Measurements from ENCODE around the gene EXOC4. TPM values are rescaled to one million over a fixed set of nuclear protein-coding genes. Genes with fewer than 3 reads are reported as not detected.

Gene EXOC4
- total RNA-seq, 1 donor from 2014 or later, result 84.0 TPM

DNA sequence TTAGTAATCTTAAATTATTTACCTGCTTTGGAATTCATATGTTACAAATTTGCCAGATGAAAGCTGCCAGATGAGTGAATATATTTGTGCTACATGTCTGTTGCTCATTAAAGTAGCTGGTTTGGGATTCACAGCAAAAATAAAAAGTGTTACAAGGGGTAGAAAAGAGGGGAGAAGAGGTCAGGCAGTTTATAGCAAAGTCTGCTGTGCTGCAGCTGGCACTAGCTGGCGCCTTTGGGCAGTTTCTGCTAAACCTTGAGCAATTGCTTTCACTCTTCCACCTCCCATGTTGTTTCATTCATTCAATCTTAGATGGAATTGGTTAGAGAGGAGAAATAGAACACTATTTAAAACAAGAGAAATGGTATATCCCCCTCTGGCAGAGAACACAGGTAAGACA lies 470.2 kb downstream of the EXOC4 start:
- FAIRE-seq (no peak), DNase-seq (ENCODE audit: low read depth) (no peak)
- no peak overlapping the region for H3K4me3 ChIP-seq (ENCODE audit: low read depth, low read length)
- no peaks in the 10 kb centered on the region for H3K36me3 ChIP-seq (ENCODE audit: control insufficient read depth, insufficient read depth, low read length)
- no peak for TF ChIP-seq CTCF (IDR thresholded peaks at IDR 0.05; ENCODE audit: insufficient read depth, low read length, severe bottlenecking)
- no peaks in the 10 kb centered on the region for H3K27me3 ChIP-seq (ENCODE audit: control insufficient read depth, insufficient read depth, low read length)

DNA sequence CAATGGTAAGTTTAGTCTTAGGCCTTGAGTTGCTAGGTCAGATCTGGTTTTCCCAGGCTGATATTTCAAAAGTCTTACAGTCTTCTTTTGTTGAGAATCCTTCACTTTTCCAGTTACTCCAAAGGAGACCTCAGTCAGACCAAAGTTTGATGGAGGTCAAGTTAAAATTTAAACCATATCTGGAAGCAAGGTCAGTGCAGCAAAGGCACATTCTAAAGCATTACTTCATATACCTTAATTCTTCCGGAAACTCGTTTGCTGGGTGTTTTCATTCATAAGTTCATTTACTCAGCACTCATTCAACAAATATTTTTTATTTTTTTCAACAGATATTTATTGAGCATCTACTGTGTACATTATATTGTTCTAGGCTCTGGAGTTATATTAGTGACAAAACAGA lies 471.3 kb downstream of the EXOC4 start:
- FAIRE-seq (no peak), DNase-seq (ENCODE audit: low read depth) (no peak)
- Histone ChIP-seq H3K36me3 (ENCODE audit: control insufficient read depth, insufficient read depth, low read length) (no peaks in the 10 kb centered on the region), H3K27me3 (ENCODE audit: control insufficient read depth, insufficient read depth, low read length) (no peaks in the 10 kb centered on the region), H3K4me3 (ENCODE audit: low read depth, low read length) (no peak overlapping the region)
- no peak for TF ChIP-seq CTCF (IDR thresholded peaks at IDR 0.05; ENCODE audit: insufficient read depth, low read length, severe bottlenecking)

DNA sequence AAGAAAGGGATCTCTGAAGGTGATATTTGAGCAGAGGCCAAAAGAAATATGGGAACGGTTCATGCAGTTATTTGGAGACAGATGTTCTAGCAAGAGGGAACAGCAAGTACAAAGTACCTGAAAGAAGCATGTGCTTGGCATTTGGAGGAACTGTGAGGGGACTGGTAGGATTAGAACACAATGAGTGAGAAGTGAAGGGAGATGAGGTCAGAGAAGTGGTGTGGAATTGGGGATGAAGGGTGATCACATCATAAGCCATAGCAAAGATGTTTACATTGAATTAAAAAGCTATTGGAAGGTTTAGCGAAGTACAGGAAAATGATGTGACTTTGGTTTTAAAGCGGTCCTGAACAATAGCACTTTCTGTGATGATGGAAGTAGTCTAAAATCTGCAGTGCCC lies 471.8 kb downstream of the EXOC4 start:
- no peak for TF ChIP-seq CTCF (IDR thresholded peaks at IDR 0.05; ENCODE audit: insufficient read depth, low read length, severe bottlenecking)
- no peak for DNase-seq (ENCODE audit: low read depth)
- no peak for FAIRE-seq
- Histone ChIP-seq H3K27me3 (ENCODE audit: control insufficient read depth, insufficient read depth, low read length) (no peaks in the 10 kb centered on the region), H3K36me3 (ENCODE audit: control insufficient read depth, insufficient read depth, low read length) (no peaks in the 10 kb centered on the region), H3K4me3 (ENCODE audit: low read depth, low read length) (no peak overlapping the region)

DNA sequence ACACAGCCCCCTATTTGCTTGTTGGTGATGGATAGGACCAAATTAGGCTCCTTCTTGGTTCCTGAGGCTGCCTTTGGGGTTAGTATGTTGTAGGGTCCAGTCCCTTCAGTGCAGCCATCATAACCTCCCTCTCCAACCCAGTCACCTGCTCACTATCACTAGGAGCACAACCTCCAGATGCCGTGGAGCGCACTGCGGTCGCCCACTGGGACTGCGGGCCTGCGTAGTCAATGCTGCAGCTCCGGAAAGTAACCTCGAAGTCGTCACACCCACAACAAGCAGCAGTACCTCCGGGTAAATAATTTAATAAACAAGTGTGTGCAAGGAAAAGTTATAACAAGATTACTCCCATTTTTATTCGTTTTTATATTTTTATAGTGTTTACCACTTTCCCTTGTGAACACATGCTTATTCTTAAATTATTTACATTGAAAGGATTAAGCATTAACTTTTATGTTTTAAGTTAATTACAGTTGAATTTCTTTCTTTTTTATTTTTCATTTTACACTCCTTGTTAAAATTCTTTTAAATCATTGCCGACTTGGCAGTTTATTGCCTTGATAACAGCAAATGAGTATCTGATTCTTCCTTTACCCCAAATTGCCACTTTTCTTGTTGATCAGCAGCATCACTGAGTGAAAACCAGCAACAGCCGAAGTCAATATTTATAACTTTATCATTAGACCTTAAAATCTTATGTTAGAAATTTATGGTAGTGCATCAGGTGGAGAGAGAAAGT lies 474.8 kb downstream of the EXOC4 start:
- H3K4me3 ChIP-seq (ENCODE audit: low read depth, low read length), result no peak overlapping the region
- H3K27me3 ChIP-seq (ENCODE audit: control insufficient read depth, insufficient read depth, low read length), result no peaks in the 10 kb centered on the region
- DNase-seq (ENCODE audit: low read depth) (no peak), FAIRE-seq (no peak)
- no peak for TF ChIP-seq CTCF (IDR thresholded peaks at IDR 0.05; ENCODE audit: insufficient read depth, low read length, severe bottlenecking)
- no peaks in the 10 kb centered on the region for H3K36me3 ChIP-seq (ENCODE audit: control insufficient read depth, insufficient read depth, low read length)

GRCh38 chr7:133730360-133730759 lies 477.5 kb downstream of the EXOC4 start:
- no peak for TF ChIP-seq CTCF (IDR thresholded peaks at IDR 0.05; ENCODE audit: insufficient read depth, low read length, severe bottlenecking)
- no peak overlapping the region for H3K4me3 ChIP-seq (ENCODE audit: low read depth, low read length)
- FAIRE-seq (no peak), DNase-seq (ENCODE audit: low read depth) (no peak)
- H3K27me3 ChIP-seq (ENCODE audit: control insufficient read depth, insufficient read depth, low read length), result no peaks in the 10 kb centered on the region
- no peaks in the 10 kb centered on the region for H3K36me3 ChIP-seq (ENCODE audit: control insufficient read depth, insufficient read depth, low read length)

DNA sequence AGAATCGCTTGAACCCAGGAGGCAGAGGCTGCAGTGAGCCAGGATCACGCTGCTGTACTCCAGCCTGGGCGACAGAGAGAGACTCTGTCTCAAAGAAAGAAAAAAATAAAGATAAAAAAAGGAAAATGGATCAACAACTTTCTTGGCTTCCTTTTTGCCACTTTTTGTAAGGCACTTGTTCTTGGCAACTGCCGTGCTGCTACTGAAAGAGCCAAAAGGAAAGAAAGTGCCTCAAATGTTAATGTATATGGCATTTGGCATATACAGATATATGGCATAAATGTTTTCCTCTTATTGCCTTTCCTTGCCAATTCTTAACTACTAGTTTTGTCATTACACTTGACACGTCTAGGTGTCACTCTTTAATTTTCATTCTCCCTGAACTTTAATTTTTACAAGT lies 480.5 kb downstream of the EXOC4 start:
- FAIRE-seq, result no peak
- no peak for DNase-seq (ENCODE audit: low read depth)
- TF ChIP-seq CTCF (IDR thresholded peaks at IDR 0.05; ENCODE audit: insufficient read depth, low read length, severe bottlenecking), result no peak

More for the DNA sequence above, 480.5 kb downstream of the EXOC4 start:
- Histone ChIP-seq H3K4me3 (ENCODE audit: low read depth, low read length) (no peak overlapping the region), H3K27me3 (ENCODE audit: control insufficient read depth, insufficient read depth, low read length) (no peaks in the 10 kb centered on the region), H3K36me3 (ENCODE audit: control insufficient read depth, insufficient read depth, low read length) (no peaks in the 10 kb centered on the region)
